GM12801 (cell line): ENCODE results near the gene SRI.

Experiments used
- CTCF ChIP-seq: IDR thresholded peaks from one replicate; pipeline ENCODE4 v1.5.1; 2011; ENCODE audit warnings: control low read depth; ENCODE audit not compliant: insufficient read length; ENCODE audit errors: extremely low read depth

Gene SRI

DNA sequence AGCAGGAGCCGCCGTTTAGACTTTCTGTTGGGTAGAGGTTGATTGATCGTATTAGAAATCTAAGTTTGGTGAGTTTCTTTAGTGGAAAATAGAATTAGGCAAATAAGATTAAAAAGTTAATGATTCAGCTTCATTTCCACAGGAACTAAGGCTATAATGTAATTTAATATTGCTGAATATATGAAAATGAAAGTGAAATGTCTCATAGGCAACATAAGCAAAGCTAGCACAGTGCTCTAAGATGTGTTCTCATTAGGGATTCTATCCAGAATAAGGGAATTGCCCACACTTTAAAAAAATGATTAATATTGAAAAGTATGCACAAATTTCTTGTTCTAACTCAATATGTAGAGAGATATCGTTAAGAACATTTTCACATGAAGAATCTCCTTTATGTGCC lies 47.0 kb downstream of the SRI start:
- no peak for TF ChIP-seq CTCF

GRCh38 chr7:88169717-88170320 lies 50.0 kb downstream of the SRI start:
- no peak for TF ChIP-seq CTCF

DNA sequence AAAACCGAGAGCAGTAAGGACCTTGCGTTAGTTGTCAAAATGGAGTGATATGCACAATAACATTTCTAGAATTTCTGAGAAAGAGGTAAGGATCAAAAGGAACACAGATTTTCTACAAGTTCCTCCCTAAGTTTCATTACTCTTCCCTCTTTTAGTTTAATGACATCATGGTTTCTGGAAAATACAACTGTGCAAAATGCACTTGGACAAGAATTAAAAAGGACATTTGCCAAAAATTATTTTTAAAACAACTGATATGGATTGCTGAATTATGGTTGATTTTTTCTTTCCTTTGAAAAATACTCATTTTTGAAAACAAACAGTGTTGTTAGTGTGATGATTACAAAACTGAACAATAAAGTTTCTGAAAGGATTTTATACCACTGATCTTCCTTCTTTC lies 52.1 kb downstream of the SRI start:
- TF ChIP-seq CTCF, result no peak

DNA sequence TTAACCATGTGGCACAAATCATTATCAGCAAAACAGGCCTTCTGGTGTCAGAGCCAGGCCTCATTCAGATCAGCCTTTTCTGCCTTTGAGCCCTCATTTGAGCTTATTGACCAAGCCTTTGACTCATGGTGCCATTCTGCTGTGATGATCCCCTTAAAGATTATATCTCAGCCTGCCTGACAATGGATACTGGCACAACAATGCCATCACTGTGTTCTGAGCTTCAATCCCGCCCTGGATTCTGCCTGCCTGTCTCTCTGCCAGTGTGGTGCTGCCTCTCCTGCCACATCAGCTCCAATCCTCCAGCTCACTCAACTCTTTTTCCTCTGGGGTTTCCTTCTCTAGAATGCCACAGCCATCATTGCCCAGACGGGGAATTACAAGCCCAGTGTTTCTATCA lies 52.6 kb downstream of the SRI start:
- no peak for TF ChIP-seq CTCF

DNA sequence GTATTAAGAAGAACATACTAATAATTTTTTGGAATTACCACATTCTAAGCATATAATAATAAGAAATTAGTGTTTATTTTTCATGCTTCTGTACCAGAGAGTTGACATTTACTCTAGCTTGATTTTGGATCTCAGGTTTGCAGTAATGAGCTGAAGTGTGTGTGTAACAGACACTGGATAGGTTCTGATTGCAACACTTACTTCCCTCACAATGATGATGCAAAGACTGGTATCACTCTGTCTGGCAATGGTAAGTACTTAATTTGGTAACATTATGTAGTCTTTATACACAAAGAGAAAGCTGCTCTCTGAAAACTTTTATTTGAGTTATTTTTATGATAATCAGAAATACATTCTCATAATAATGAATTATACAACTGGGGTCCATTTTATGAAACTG lies 54.1 kb downstream of the SRI start:
- no peak for TF ChIP-seq CTCF

DNA sequence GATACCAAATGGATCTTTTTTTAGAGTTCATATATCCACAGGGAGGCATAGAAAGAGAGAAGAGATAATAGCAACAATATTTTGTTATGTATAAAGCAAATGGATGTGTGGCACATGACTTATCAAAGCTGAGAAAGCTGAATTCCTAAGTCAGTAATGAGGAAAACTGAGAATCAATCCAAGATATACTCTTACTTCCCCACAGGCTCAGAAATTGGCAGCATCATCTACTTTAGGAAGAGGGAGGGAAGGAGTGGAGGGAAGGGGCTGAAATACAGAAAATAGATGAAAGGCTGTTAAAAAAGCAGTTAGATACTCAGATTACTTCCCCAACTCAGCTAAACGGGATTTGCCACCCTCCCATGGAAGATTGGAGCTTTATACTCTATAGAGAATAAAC lies 63.5 kb downstream of the SRI start:
- TF ChIP-seq CTCF, result no peak

GRCh38 chr7:88155756-88156155 lies 64.1 kb downstream of the SRI start:
- no peak for TF ChIP-seq CTCF
